Fibroblast of mammary gland (primary cell): ENCODE data around the gene EHMT1.

ENCODE experiments used
- DNase-seq: peaks from one replicate; pipeline ENCODE4 v3.0.0-alpha.2; 2010; ENCODE audit warnings: low read depth
- H3K4me3 ChIP-seq: 2 replicates; pipeline ENCODE4 v1.5.1; 2011; ENCODE audit warnings: low read depth, mild to moderate bottlenecking, low read length, moderate library complexity; ENCODE audit not compliant: control insufficient read depth
- CTCF ChIP-seq: conservative IDR thresholded peaks from 2 replicates; pipeline ENCODE4 v1.5.1; 2011; ENCODE audit warnings: low read depth, low read length, inconsistent platforms; ENCODE audit not compliant: control insufficient read depth, insufficient read depth

The EHMT1 gene

GRCh38 chr9:137678202-137678601 is 59.4 kb downstream of the EHMT1 start:
- H3K4me3 ChIP-seq = no peak overlapping the region
- DNase-seq = no peak
- TF ChIP-seq CTCF = no peak

- no peak for DNase-seq
Observed at GRCh38 chr9:137679249-137679648, 60.4 kb downstream of the EHMT1 start.

GRCh38 chr9:137679695-137680305 is 61.0 kb downstream of the EHMT1 start:
- H3K4me3 ChIP-seq = no peak overlapping the region
- no peak for DNase-seq
- TF ChIP-seq CTCF = no peak

More at GRCh38 chr9:137679249-137679648, 60.4 kb downstream of the EHMT1 start:
- no peak overlapping the region for H3K4me3 ChIP-seq
- no peak for TF ChIP-seq CTCF

GRCh38 chr9:137680444-137681358 is 61.9 kb downstream of the EHMT1 start:
- no peak for DNase-seq
- TF ChIP-seq CTCF = no peak
- H3K4me3 ChIP-seq = no peak overlapping the region

- TF ChIP-seq CTCF = no peak
- H3K4me3 ChIP-seq = no peak overlapping the region
- DNase-seq = no peak
Observed at GRCh38 chr9:137682428-137683105, 63.8 kb downstream of the EHMT1 start.

GRCh38 chr9:137683262-137683864 is 64.6 kb downstream of the EHMT1 start:
- no peak overlapping the region for H3K4me3 ChIP-seq

More at GRCh38 chr9:137683262-137683864, 64.6 kb downstream of the EHMT1 start:
- no peak for DNase-seq
- TF ChIP-seq CTCF = no peak
